Measurements from ENCODE around the gene USH2A.

DNA sequence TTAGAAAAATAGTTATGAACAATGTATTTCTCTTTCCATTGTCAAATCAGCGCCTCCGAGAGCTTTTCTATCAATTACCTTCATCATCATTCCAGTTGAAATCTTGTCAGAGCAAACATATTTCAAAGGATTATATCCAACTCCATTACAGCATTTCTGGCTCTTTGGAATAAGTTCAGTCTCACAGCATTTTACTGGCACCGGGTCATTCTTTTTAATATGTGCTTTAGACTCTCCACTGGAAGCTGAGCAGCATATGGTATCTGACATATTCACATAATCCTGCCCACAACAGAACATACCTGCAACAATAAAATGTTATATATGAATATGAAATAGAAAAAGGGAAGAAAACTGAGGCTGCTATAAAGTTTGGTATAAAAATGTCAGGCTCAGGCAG lies 633.3 kb downstream of the USH2A start:
- TF ChIP-seq, protein P1, sequence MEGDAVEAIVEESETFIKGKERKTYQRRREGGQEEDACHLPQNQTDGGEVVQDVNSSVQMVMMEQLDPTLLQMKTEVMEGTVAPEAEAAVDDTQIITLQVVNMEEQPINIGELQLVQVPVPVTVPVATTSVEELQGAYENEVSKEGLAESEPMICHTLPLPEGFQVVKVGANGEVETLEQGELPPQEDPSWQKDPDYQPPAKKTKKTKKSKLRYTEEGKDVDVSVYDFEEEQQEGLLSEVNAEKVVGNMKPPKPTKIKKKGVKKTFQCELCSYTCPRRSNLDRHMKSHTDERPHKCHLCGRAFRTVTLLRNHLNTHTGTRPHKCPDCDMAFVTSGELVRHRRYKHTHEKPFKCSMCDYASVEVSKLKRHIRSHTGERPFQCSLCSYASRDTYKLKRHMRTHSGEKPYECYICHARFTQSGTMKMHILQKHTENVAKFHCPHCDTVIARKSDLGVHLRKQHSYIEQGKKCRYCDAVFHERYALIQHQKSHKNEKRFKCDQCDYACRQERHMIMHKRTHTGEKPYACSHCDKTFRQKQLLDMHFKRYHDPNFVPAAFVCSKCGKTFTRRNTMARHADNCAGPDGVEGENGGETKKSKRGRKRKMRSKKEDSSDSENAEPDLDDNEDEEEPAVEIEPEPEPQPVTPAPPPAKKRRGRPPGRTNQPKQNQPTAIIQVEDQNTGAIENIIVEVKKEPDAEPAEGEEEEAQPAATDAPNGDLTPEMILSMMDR (IDR thresholded peaks at IDR 0.05) = no peak
- TF ChIP-seq POLR2A (IDR thresholded peaks at IDR 0.05) = no peak
